ENCODE measurements around the gene ISLR.

ISLR gene

DNA sequence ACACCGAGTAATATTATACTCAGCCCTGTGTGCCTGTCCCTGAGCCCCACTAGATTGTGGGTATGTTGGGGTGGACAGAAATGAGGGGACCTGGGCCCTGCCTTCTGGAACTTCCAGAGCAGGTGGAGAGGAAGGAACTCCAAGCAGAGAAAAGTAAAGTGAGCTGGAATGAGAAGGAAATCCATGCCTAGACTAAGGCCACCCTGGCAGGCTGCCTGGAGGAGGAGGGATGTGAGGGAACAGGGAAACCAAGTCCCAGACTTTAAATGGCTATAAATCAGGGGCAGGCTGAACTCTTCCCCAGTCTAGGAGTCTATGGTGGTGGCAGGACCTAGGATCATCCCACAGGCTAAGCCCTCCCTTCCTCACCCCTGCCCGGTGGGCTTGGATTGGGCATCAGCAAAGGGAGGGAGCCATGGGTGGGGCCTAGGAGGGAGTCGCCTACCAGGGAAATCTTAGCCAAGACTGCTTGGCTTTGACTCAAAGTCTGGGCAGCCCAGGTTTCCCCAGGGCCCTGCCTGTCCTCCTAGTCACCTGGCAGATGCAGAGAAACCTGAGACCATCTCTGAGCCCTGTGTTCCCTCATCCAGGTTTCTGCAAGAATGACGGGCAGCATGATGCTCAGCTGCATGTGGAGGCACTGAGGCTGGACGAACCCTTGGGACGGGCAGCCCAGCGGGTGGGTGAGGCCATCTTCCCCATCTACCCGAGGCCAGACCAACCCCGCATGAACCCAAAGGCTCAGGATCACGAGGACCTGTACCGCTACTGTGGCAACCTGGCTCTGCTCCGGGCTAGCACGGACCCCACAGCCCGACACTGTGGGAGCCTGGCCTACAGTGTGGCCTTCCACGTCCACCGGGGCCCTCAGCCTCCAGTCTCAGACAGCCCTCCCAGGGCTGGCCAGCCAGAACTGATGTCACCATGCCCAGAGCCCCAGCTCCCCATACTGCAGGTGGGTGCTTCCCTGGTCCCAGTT, 44.7 kb downstream of the ISLR start:
- Histone ChIP-seq H3K4me1 (ENCODE audit: control insufficient read depth, insufficient read depth, low read depth, low read length) (peaks cover 27% of the 10 kb centered on the region), H3K14ac (ENCODE audit: low read length in 2 of 2) (peak overlapping the region in 1 of 2 experiments; percentile 31), H3K18ac (ENCODE audit: low read depth in 1 of 2, low read length in 2 of 2) (no peak overlapping the region), H2BK5ac (ENCODE audit: low read depth, low read length, poor library complexity, severe bottlenecking) (no peak overlapping the region), H3K4me2 (ENCODE audit: low read length, poor library complexity, severe bottlenecking) (no peak overlapping the region), H3K27me3 (ENCODE audit: control insufficient read depth in 1 of 2, insufficient read depth in 1 of 2, low read length in 2 of 2) (peaks cover 40 to 57% of the 10 kb centered on the region in 2 experiments), H3K4ac (ENCODE audit: low read depth in 1 of 2, low read length in 2 of 2) (no peak overlapping the region), H2BK15ac (ENCODE audit: low read depth, poor library complexity, severe bottlenecking) (no peak overlapping the region), H2AFZ (ENCODE audit: low read depth, low read length) (no peak overlapping the region), H2AK5ac (ENCODE audit: low read length, severe bottlenecking) (no peak overlapping the region), H3K79me1 (replicated peaks; ENCODE audit: low read length, poor library complexity, severe bottlenecking) (no peaks in the 10 kb centered on the region), H2BK12ac (ENCODE audit: low read length in 2 of 2) (no peak overlapping the region), H3K36me3 (ENCODE audit: control insufficient read depth in 1 of 2, insufficient read depth in 2 of 2, low read depth in 1 of 2, low read length in 2 of 2) (no peaks in the 10 kb centered on the region), H3K27ac (ENCODE audit: low read length, poor library complexity, severe bottlenecking) (no peak overlapping the region), H2BK120ac (ENCODE audit: low read depth, low read length) (no peak overlapping the region), H3K9ac (ENCODE audit: low read length) (no peak overlapping the region), H3K23ac (ENCODE audit: low read length in 2 of 2) (no peak overlapping the region), H3K4me3 (ENCODE audit: insufficient read depth in 1 of 2, low read depth in 1 of 2, low read length in 2 of 2) (no peak overlapping the region), H4K8ac (ENCODE audit: low read length) (no peak overlapping the region), H4K91ac (ENCODE audit: low read length) (no peak overlapping the region), H3K9me3 (ENCODE audit: control insufficient read depth, low read length) (no peaks in the 10 kb centered on the region)
- DNase-seq = no peak
- WGBS = 94% methylated on average over 16 of the region's 16 CpGs

DNA sequence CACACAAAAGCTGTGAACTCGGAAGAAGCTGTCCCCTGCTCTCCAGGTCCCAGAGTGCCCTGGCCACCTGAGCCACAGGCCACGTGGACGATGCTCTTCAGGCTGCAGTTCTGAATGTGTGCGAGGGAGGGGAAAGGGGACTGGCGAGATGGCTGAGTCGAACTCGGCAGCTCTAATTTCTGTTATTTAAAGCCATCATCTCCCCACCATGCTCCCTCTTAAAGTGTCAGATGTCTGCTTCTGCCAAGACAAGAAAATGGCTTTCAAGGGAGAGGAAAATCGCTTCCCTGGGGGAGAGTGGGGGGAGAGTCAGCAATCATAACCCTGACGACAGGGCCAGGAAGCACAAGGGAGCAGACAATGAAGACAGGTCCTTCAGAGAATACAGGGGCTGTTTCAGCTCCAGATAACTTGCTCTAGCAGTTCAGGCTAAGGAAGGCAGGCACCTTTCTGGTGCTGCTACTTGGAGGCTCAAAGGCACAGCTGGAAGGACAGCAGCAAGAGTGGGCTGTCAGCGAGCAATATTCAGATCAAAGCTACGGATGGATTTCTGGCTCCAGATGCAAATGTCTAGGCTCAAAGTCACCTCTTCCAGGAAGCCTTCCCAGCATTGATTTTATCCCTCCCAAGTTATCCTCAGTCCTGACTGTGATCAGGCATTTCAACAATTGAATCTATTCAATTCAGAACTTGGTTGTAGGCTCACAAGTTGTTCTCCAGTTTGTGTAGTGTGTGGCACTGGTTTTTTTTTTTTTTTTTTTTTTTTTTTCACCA, 47.2 kb downstream of the ISLR start:
- DNase-seq = no peak
- Histone ChIP-seq H3K36me3 (ENCODE audit: control insufficient read depth in 1 of 2, insufficient read depth in 2 of 2, low read depth in 1 of 2, low read length in 2 of 2) (no peaks in the 10 kb centered on the region), H2BK120ac (ENCODE audit: low read depth, low read length) (no peak overlapping the region), H2AK5ac (ENCODE audit: low read length, severe bottlenecking) (no peak overlapping the region), H3K4me2 (ENCODE audit: low read length, poor library complexity, severe bottlenecking) (no peak overlapping the region), H3K27me3 (ENCODE audit: control insufficient read depth in 1 of 2, insufficient read depth in 1 of 2, low read length in 2 of 2) (peaks cover 40 to 64% of the 10 kb centered on the region in 2 experiments), H3K9me3 (ENCODE audit: control insufficient read depth, low read length) (no peaks in the 10 kb centered on the region), H4K8ac (ENCODE audit: low read length) (no peak overlapping the region), H3K23ac (ENCODE audit: low read length in 2 of 2) (no peak overlapping the region), H3K4ac (ENCODE audit: low read depth in 1 of 2, low read length in 2 of 2) (no peak overlapping the region), H2AFZ (ENCODE audit: low read depth, low read length) (no peak overlapping the region), H3K9ac (ENCODE audit: low read length) (no peak overlapping the region), H3K27ac (ENCODE audit: low read length, poor library complexity, severe bottlenecking) (no peak overlapping the region), H3K4me3 (ENCODE audit: insufficient read depth in 1 of 2, low read depth in 1 of 2, low read length in 2 of 2) (no peak overlapping the region), H3K79me1 (replicated peaks; ENCODE audit: low read length, poor library complexity, severe bottlenecking) (no peaks in the 10 kb centered on the region), H2BK12ac (ENCODE audit: low read length in 2 of 2) (no peak overlapping the region), H2BK15ac (ENCODE audit: low read depth, poor library complexity, severe bottlenecking) (no peak overlapping the region), H3K4me1 (ENCODE audit: control insufficient read depth, insufficient read depth, low read depth, low read length) (peaks cover 30% of the 10 kb centered on the region), H4K91ac (ENCODE audit: low read length) (no peak overlapping the region), H2BK5ac (ENCODE audit: low read depth, low read length, poor library complexity, severe bottlenecking) (no peak overlapping the region), H3K18ac (ENCODE audit: low read depth in 1 of 2, low read length in 2 of 2) (no peak overlapping the region), H3K14ac (ENCODE audit: low read length in 2 of 2) (no peak overlapping the region)
- 46% methylated on average over 8 of the region's 11 CpGs for WGBS

DNA sequence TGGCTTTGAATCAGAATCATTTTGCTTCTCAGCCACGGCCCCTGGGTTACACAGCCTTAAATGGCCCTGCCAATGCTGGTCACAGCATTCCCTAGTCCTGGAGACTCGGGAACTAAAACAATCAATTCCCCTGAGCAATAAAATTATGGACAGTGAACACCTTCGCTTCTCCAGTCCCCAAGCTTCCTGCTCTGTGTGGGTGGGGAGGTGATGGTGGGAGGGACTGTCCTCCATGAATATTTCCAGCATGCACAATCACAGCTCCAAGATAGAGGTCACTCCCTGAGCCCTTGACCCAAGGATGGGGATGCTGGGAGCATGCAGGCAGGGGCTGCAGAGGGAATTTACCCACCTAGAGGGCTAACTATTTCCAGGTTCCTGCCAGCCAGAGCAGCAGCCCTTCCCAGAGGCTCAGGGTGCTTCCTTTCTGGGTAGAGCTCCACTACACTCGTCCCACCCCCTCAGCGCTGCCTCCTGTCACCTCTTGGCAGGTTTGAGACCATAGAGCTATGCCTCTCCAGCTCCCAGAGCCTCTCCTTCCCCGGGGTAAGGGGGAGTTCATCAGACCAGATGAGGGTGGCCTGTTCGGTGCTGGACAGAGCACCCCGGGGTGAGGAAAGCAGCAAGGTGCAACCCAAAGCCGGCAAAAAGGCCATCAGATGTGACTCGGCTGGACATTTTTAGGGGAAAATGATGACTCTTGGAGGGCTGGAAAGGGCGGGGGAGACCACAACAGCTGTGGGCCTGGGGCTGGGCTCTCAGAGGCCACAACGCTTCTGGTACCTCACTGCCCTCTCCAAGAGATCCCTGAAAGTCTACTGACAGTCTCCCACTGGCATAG, 48.1 kb downstream of the ISLR start:
- Histone ChIP-seq H2BK5ac (ENCODE audit: low read depth, low read length, poor library complexity, severe bottlenecking) (no peak overlapping the region), H3K4me1 (ENCODE audit: control insufficient read depth, insufficient read depth, low read depth, low read length) (peaks cover 26% of the 10 kb centered on the region), H3K9me3 (ENCODE audit: control insufficient read depth, low read length) (no peaks in the 10 kb centered on the region), H2BK15ac (ENCODE audit: low read depth, poor library complexity, severe bottlenecking) (no peak overlapping the region), H2BK120ac (ENCODE audit: low read depth, low read length) (no peak overlapping the region), H3K4ac (ENCODE audit: low read depth in 1 of 2, low read length in 2 of 2) (no peak overlapping the region), H4K91ac (ENCODE audit: low read length) (no peak overlapping the region), H3K27ac (ENCODE audit: low read length, poor library complexity, severe bottlenecking) (no peak overlapping the region), H3K36me3 (ENCODE audit: control insufficient read depth in 1 of 2, insufficient read depth in 2 of 2, low read depth in 1 of 2, low read length in 2 of 2) (no peaks in the 10 kb centered on the region), H3K18ac (ENCODE audit: low read depth in 1 of 2, low read length in 2 of 2) (no peak overlapping the region), H3K79me1 (replicated peaks; ENCODE audit: low read length, poor library complexity, severe bottlenecking) (no peaks in the 10 kb centered on the region), H4K8ac (ENCODE audit: low read length) (no peak overlapping the region), H2AFZ (ENCODE audit: low read depth, low read length) (no peak overlapping the region), H2AK5ac (ENCODE audit: low read length, severe bottlenecking) (no peak overlapping the region), H3K23ac (ENCODE audit: low read length in 2 of 2) (peak overlapping the region in 1 of 2 experiments; percentile 25), H3K9ac (ENCODE audit: low read length) (no peak overlapping the region), H3K4me3 (ENCODE audit: insufficient read depth in 1 of 2, low read depth in 1 of 2, low read length in 2 of 2) (no peak overlapping the region), H3K14ac (ENCODE audit: low read length in 2 of 2) (no peak overlapping the region), H3K27me3 (ENCODE audit: control insufficient read depth in 1 of 2, insufficient read depth in 1 of 2, low read length in 2 of 2) (peaks cover 40 to 71% of the 10 kb centered on the region in 2 experiments), H3K4me2 (ENCODE audit: low read length, poor library complexity, severe bottlenecking) (no peak overlapping the region), H2BK12ac (ENCODE audit: low read length in 2 of 2) (no peak overlapping the region)
- WGBS = 43% methylated on average over 10 of the region's 12 CpGs
- no peak for DNase-seq
